ENCODE results near the gene SYCP1.
A peak's percentile ranks its signal among the peaks of the same experiment; 100 is the strongest.

The SYCP1 gene

DNA sequence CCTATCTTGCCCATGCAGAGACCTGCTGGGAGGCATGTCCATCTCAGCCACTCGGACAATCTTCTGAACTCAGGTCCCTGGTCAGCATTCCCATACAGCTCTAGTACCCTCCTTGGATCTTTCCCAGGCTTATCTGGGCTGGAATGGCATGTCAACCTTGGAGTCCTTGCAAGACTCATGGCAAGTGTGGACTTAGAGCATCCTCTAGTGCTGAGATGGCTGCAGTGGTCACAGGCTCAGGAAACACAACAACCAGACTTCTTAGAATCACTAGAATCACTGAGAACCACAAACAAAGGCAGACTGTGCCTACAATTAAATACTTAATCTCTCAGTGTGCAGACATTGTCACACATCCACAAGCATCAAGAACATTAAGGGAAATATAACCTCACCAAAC is 101.9 kb downstream of the SYCP1 start:
- TF ChIP-seq, protein P1, sequence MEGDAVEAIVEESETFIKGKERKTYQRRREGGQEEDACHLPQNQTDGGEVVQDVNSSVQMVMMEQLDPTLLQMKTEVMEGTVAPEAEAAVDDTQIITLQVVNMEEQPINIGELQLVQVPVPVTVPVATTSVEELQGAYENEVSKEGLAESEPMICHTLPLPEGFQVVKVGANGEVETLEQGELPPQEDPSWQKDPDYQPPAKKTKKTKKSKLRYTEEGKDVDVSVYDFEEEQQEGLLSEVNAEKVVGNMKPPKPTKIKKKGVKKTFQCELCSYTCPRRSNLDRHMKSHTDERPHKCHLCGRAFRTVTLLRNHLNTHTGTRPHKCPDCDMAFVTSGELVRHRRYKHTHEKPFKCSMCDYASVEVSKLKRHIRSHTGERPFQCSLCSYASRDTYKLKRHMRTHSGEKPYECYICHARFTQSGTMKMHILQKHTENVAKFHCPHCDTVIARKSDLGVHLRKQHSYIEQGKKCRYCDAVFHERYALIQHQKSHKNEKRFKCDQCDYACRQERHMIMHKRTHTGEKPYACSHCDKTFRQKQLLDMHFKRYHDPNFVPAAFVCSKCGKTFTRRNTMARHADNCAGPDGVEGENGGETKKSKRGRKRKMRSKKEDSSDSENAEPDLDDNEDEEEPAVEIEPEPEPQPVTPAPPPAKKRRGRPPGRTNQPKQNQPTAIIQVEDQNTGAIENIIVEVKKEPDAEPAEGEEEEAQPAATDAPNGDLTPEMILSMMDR (IDR thresholded peaks at IDR 0.05; ENCODE audit: low read depth, low read length): no peak
- in situ Hi-C loops (cut with HindIII; ENCODE audit: low sequenced_read_pairs): no loop called here
- peak; percentile 4 for DNase-seq (ENCODE audit: low read depth, low spot score)
- H3K4me3 ChIP-seq (ENCODE audit: low read depth, low read length): no peak overlapping the region

DNA sequence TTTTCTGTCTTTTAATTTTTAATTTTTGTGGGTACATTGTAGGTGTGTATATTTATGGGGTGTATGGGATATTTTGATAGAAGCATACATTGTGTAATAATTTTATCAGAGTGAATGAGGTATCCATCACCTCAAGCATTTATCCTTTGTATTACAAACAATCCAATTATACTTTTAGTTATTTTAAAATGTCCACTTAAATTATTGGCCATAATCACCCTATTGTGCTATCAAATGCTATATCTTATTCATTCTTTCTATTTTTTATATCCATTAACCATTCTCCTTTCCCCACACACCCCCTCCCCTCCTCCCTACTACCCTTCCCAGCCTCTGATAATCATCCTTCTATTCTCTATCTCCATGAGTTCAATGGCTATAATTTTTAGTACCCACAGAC is 104.8 kb downstream of the SYCP1 start:
- DNase-seq (ENCODE audit: low read depth, low spot score): no peak
- in situ Hi-C loops (cut with HindIII; ENCODE audit: low sequenced_read_pairs): no loop called here
- TF ChIP-seq, protein P1 (IDR thresholded peaks at IDR 0.05; ENCODE audit: low read depth, low read length): no peak
- no peak overlapping the region for H3K4me3 ChIP-seq (ENCODE audit: low read depth, low read length)

DNA sequence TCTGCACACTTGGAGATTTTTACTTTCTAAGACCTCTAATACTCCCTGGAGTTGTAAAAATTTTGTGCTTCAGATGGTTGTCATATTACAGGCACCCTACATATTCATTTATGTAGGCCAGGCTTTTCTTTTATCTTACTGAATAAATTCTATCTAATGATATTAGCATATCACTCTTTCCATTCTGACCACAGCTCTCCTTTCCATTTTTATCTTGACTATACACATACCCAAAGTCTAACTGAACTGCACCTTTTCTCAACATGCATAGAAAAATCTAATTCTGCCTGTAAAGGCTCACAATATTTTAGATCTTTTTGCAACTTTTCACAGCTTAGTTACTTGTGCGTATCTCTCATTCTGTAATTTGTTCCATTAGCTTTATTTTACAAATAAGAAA is 122.2 kb downstream of the SYCP1 start:
- no peak overlapping the region for H3K4me3 ChIP-seq (ENCODE audit: low read depth, low read length)
- in situ Hi-C loops (cut with HindIII; ENCODE audit: low sequenced_read_pairs): no loop called here
- TF ChIP-seq, protein P1 (IDR thresholded peaks at IDR 0.05; ENCODE audit: low read depth, low read length): no peak
- no peak for DNase-seq (ENCODE audit: low read depth, low spot score)

DNA sequence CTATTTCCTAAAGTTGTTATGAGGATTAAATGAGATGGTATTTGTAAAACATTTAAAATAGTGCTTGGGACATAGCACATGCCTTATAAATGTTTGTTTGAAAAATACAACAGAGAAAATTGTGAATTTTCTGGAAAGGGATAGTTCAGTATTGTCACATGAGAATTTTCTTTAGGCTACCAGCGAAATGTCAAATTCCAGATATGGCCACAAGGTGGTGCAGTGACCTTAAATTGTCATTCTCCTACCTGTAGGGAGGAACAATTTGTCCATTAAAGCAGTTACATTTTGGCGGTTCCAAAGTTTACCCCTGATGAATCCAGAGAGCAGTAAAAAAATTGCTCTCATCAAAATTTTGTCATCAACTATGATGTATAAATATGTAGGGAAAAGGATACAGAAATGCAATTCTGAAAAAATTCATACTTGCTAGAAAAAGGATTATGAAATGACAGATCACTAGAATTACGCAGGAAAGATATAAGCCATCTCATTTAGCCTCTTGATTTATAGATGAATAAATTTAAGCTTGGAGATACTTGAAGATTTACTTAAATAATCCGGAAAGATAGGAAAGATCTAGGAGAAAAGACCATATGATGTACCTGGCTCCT is 124.7 kb downstream of the SYCP1 start:
- TF ChIP-seq, protein P1 (IDR thresholded peaks at IDR 0.05; ENCODE audit: low read depth, low read length): peak; percentile 67
- in situ Hi-C loops (cut with HindIII; ENCODE audit: low sequenced_read_pairs): no loop called here
- H3K4me3 ChIP-seq (ENCODE audit: low read depth, low read length): no peak overlapping the region
- DNase-seq (ENCODE audit: low read depth, low spot score): peak; percentile 61

DNA sequence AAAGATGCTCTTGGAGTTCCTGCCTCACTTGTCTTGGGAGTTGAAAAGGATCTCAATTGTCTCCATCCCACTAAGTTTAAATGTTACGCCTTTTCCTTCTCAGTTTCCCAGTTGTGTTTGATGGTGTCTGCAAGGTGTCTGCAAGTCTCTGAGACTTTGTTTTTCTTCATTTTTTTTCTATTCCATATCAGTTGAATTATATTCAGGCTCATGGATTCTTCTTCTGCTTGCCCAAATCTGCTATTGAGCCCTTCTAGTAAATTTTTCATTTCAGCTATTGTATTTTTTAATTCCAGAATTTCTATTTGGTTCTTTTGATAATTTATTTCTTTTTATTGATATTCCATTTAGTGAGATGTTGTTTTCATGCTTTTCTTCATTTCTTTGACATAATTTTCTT is 127.6 kb downstream of the SYCP1 start:
- TF ChIP-seq, protein P1 (IDR thresholded peaks at IDR 0.05; ENCODE audit: low read depth, low read length): no peak
- in situ Hi-C loops (cut with HindIII; ENCODE audit: low sequenced_read_pairs): no loop called here
- no peak for DNase-seq (ENCODE audit: low read depth, low spot score)
- no peak overlapping the region for H3K4me3 ChIP-seq (ENCODE audit: low read depth, low read length)

DNA sequence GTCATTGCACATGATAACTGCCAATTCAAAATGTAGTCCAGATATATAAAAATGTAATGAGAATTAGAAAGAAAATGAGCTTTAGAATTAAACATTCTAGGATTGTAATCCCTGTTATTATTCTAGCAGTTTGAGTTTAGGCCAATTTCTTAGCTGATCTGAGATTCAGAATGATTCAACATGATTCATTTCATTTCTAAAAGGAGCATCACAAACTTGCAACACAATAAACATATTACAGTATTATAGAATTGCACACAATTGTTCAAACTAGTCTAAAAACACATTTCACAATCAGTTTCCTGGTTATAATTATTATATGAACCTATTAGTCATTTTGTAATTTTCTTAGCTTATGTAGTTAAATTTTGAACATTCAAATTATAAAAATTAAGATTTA is 131.6 kb downstream of the SYCP1 start:
- no peak overlapping the region for H3K4me3 ChIP-seq (ENCODE audit: low read depth, low read length)
- in situ Hi-C loops (cut with HindIII; ENCODE audit: low sequenced_read_pairs): no loop called here
- no peak for DNase-seq (ENCODE audit: low read depth, low spot score)
- TF ChIP-seq, protein P1 (IDR thresholded peaks at IDR 0.05; ENCODE audit: low read depth, low read length): no peak

Measured in astrocyte of the spinal cord (primary cell).